Measurements from ENCODE around the gene CNOT2.

The CNOT2 gene

DNA sequence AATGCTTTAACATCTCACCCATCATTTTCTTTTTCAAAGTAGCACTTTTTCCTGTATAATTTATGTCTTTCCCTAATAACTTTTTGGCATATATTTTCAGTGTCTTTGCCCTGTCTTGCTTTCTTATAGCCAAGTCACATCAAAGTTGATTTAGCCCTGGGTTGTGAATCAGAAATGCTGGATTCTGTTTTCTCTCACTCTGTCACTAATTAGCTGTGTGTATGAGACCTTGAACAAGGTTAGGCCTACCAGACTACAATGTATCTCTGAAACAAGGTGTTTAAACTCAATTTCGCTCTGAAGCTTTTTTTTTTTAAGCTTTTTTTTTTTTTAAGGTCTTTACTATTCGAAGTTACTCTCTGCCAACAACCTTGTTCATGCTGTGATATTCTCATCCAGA is 25.7 kb downstream of the CNOT2 start:
- H3K4me3 ChIP-seq (ENCODE audit: extremely low read depth, insufficient read depth, low read length, poor library complexity, severe bottlenecking): no peak overlapping the region
- no peak overlapping the region for H3K27ac ChIP-seq (ENCODE audit: low read depth, low read length, severe bottlenecking)
- H3K36me3 ChIP-seq (ENCODE audit: control insufficient read depth, insufficient read depth, low read length): peaks cover 21% of the 10 kb centered on the region
- WGBS, 2 experiments (ENCODE audit: insufficient coverage in 2 of 2): 80% methylated on average over 1 of the region's 2 CpGs; no CpG with 5 or more reads in 1 of the 2 experiments
- peaks cover 5% of the 10 kb centered on the region for H3K4me1 ChIP-seq (ENCODE audit: control insufficient read depth, insufficient read depth, low read length, poor library complexity, severe bottlenecking)
- H3K9me3 ChIP-seq (ENCODE audit: control insufficient read depth, low read length): no peaks in the 10 kb centered on the region

DNA sequence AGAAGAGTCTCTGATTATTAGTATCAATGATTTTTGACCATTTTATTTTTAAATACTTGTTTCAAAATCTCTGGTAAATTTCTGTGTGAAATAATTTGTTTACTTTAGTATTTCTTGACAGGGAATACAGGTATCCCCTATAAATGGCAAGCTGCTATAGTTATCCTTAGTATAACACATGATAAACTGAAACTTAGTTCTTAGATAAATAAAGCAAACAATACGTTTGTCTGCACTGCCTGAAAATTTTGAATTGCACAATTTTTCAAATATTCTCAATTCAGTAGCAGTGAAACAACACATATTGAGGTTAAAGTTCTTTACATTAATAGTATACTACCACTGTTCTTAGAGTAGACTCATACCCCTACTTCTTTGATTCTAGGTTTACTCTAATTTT is 26.9 kb downstream of the CNOT2 start:
- Histone ChIP-seq H3K4me1 (ENCODE audit: control insufficient read depth, insufficient read depth, low read length, poor library complexity, severe bottlenecking) (no peaks in the 10 kb centered on the region), H3K27ac (ENCODE audit: low read depth, low read length, severe bottlenecking) (no peak overlapping the region), H3K36me3 (ENCODE audit: control insufficient read depth, insufficient read depth, low read length) (peaks cover 24% of the 10 kb centered on the region), H3K4me3 (ENCODE audit: extremely low read depth, insufficient read depth, low read length, poor library complexity, severe bottlenecking) (no peak overlapping the region), H3K9me3 (ENCODE audit: control insufficient read depth, low read length) (no peaks in the 10 kb centered on the region)
- WGBS, 2 experiments (ENCODE audit: insufficient coverage in 2 of 2): no CpG with 5 or more reads among the region's 1 CpG

DNA sequence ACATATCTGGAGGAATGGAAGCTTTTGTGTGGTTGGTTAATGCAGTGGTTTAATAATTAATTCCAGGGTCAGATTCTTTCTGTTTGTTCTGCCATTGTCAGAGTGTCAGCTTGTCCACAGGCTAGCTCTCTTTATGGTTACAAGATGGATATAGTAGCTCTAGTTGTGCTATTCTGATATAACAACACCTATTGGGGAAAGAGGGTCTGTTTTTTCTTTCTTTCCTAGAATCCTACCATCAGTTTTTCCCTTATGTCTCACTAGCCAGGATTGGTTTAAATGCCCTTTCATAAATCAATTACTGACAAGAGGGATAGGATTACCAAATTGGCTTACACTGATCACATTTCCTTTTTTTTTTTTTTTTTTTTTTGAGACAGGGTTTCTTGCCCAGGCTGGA is 27.8 kb downstream of the CNOT2 start:
- no peak overlapping the region for H3K27ac ChIP-seq (ENCODE audit: low read depth, low read length, severe bottlenecking)
- no peaks in the 10 kb centered on the region for H3K4me1 ChIP-seq (ENCODE audit: control insufficient read depth, insufficient read depth, low read length, poor library complexity, severe bottlenecking)
- no peaks in the 10 kb centered on the region for H3K9me3 ChIP-seq (ENCODE audit: control insufficient read depth, low read length)
- H3K36me3 ChIP-seq (ENCODE audit: control insufficient read depth, insufficient read depth, low read length): peaks cover 23% of the 10 kb centered on the region
- H3K4me3 ChIP-seq (ENCODE audit: extremely low read depth, insufficient read depth, low read length, poor library complexity, severe bottlenecking): no peak overlapping the region

DNA sequence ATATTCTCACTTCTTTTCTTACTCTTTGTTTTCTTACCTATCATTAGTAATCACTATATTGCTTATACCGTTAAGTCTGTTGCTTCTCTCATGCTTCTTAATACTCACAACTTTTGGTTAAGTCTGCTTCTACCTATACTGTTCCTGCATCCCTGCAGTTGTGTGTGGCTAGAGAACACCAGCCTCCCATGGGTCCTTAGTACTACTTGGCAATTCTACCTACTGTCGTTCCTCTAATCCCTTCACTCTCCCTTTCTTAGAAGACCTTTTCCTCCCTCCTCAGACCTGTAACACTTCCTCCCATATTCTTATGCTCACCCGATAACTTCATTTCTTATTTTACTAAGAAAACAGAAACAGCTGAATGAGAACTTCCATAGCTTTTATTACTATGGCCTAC is 29.3 kb downstream of the CNOT2 start:
- 89 to 96% methylated on average over 2 of the region's 3 CpGs for WGBS, 2 experiments (ENCODE audit: insufficient coverage in 2 of 2)
- Histone ChIP-seq H3K4me3 (ENCODE audit: extremely low read depth, insufficient read depth, low read length, poor library complexity, severe bottlenecking) (no peak overlapping the region), H3K4me1 (ENCODE audit: control insufficient read depth, insufficient read depth, low read length, poor library complexity, severe bottlenecking) (no peaks in the 10 kb centered on the region), H3K27ac (ENCODE audit: low read depth, low read length, severe bottlenecking) (no peak overlapping the region), H3K9me3 (ENCODE audit: control insufficient read depth, low read length) (no peaks in the 10 kb centered on the region), H3K36me3 (ENCODE audit: control insufficient read depth, insufficient read depth, low read length) (peaks cover 21% of the 10 kb centered on the region)

DNA sequence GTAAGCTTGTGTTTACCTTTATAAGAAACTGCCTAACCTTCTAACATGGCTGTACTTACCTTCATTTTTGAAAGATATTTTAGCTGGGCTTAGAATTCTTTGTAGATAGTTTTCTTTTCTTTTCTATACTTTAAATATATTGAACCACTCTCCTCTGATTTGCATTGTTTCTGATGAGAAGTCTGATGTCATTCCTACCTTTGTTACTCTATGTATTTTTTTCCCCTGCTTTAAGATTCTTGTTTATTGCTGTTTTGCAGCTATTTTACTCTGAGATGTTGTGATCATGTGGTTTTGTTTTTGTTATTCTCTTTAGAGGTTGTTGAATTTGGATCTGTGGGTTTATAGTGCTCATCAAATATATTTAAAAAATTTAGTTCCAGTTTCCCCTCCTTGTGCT is 31.8 kb downstream of the CNOT2 start:
- Histone ChIP-seq H3K4me1 (ENCODE audit: control insufficient read depth, insufficient read depth, low read length, poor library complexity, severe bottlenecking) (no peaks in the 10 kb centered on the region), H3K4me3 (ENCODE audit: extremely low read depth, insufficient read depth, low read length, poor library complexity, severe bottlenecking) (no peak overlapping the region), H3K27ac (ENCODE audit: low read depth, low read length, severe bottlenecking) (no peak overlapping the region), H3K36me3 (ENCODE audit: control insufficient read depth, insufficient read depth, low read length) (peaks cover 28% of the 10 kb centered on the region), H3K9me3 (ENCODE audit: control insufficient read depth, low read length) (no peaks in the 10 kb centered on the region)

DNA sequence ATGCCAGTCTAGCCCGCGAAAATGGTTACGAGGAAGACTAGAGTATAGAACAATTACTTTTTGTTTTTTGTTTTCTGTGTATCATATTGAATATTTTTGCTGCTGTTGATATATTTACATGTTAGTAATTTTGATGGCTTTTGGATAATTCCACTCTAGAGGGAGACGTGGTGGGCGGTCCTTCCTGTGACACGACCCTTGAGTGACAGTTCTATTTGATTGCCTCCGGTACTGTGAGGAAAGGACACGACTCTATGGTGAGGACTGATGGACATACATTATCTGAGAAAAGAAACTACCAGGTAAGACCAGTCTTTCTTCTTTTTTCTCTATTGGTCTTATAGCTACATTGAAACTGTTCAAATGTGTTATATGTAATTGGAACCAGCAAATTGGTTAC is 34.7 kb downstream of the CNOT2 start:
- Histone ChIP-seq H3K36me3 (ENCODE audit: control insufficient read depth, insufficient read depth, low read length) (peaks cover 29% of the 10 kb centered on the region), H3K9me3 (ENCODE audit: control insufficient read depth, low read length) (no peaks in the 10 kb centered on the region), H3K27ac (ENCODE audit: low read depth, low read length, severe bottlenecking) (no peak overlapping the region), H3K4me1 (ENCODE audit: control insufficient read depth, insufficient read depth, low read length, poor library complexity, severe bottlenecking) (no peaks in the 10 kb centered on the region), H3K4me3 (ENCODE audit: extremely low read depth, insufficient read depth, low read length, poor library complexity, severe bottlenecking) (no peak overlapping the region)
- 99 to 100% methylated on average over 4 to 7 of the region's 8 CpGs for WGBS, 2 experiments (ENCODE audit: insufficient coverage in 2 of 2)

DNA sequence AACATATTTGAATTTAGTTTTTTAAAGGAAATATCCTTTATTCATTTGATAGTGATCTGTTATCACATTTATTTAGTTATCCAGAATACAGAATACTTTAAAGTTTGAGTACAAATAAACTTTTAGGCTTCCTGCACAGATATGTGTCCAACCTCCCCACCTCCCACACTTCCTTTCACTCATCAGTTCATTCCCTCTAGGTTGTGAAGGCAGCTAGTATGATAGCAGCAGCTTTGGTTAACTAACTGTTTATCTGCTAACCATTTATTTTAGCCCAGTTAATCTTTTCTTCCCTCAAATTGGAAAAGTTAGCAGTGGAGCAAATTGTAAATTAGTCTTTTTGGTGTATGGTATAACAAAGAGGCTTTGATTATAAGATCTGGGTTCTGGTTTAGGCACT is 35.7 kb downstream of the CNOT2 start:
- Histone ChIP-seq H3K4me1 (ENCODE audit: control insufficient read depth, insufficient read depth, low read length, poor library complexity, severe bottlenecking) (no peaks in the 10 kb centered on the region), H3K27ac (ENCODE audit: low read depth, low read length, severe bottlenecking) (no peak overlapping the region), H3K9me3 (ENCODE audit: control insufficient read depth, low read length) (no peaks in the 10 kb centered on the region)

DNA sequence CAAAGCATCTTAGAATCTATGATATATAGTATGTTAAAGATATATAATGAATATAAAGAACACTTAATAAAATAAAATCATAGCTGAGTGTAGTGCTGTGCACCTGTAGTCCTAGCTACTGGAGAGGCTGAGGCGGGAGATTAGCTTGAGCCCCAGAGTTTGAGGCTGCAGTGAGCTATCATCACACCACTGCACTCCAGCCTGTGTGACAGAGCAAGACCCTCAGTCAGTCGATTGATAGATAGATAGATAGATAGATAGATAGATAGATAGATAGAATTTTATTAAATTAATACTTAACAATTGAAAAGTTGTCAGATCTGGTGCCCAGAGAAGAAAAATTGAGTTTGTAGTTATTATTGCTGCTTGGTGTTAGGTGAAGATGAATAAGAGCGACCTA is 40.0 kb downstream of the CNOT2 start:
- 86 to 100% methylated on average over 1 of the region's 3 CpGs for WGBS, 2 experiments (ENCODE audit: insufficient coverage in 2 of 2)
- H3K4me1 ChIP-seq (ENCODE audit: control insufficient read depth, insufficient read depth, low read length, poor library complexity, severe bottlenecking): no peaks in the 10 kb centered on the region
- H3K36me3 ChIP-seq (ENCODE audit: control insufficient read depth, insufficient read depth, low read length): peaks cover 48% of the 10 kb centered on the region
- no peak overlapping the region for H3K27ac ChIP-seq (ENCODE audit: low read depth, low read length, severe bottlenecking)
- no peaks in the 10 kb centered on the region for H3K9me3 ChIP-seq (ENCODE audit: control insufficient read depth, low read length)
- no peak overlapping the region for H3K4me3 ChIP-seq (ENCODE audit: extremely low read depth, insufficient read depth, low read length, poor library complexity, severe bottlenecking)

More for the DNA sequence above, 35.7 kb downstream of the CNOT2 start:
- H3K4me3 ChIP-seq (ENCODE audit: extremely low read depth, insufficient read depth, low read length, poor library complexity, severe bottlenecking): no peak overlapping the region
- H3K36me3 ChIP-seq (ENCODE audit: control insufficient read depth, insufficient read depth, low read length): peaks cover 27% of the 10 kb centered on the region

DNA sequence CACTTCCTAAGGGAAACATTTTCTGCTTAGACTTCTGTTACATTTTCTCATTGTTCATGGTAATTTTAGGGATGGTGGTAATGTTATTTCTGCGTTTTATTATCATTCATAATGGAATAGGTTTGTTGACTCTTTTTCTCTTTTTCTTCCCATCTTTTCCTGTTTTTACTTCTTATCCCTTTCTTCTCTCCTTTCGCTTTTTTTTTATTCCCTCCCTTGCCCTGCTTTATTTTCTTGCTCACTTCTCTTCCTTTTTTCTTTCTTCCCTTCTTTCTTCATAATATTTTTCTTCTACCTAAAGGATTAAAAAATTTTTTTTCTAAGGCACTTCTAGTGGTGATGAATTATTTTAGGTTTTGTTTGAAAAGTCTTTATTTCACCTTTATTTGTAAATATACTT is 45.6 kb downstream of the CNOT2 start:
- H3K4me3 ChIP-seq (ENCODE audit: extremely low read depth, insufficient read depth, low read length, poor library complexity, severe bottlenecking): no peak overlapping the region
- H3K36me3 ChIP-seq (ENCODE audit: control insufficient read depth, insufficient read depth, low read length): peaks cover 38% of the 10 kb centered on the region
- 90% methylated on average over 1 of the region's 2 CpGs; no CpG with 5 or more reads in 1 of the 2 experiments for WGBS, 2 experiments (ENCODE audit: insufficient coverage in 2 of 2)
- H3K9me3 ChIP-seq (ENCODE audit: control insufficient read depth, low read length): no peaks in the 10 kb centered on the region
- no peak overlapping the region for H3K27ac ChIP-seq (ENCODE audit: low read depth, low read length, severe bottlenecking)
- no peaks in the 10 kb centered on the region for H3K4me1 ChIP-seq (ENCODE audit: control insufficient read depth, insufficient read depth, low read length, poor library complexity, severe bottlenecking)

DNA sequence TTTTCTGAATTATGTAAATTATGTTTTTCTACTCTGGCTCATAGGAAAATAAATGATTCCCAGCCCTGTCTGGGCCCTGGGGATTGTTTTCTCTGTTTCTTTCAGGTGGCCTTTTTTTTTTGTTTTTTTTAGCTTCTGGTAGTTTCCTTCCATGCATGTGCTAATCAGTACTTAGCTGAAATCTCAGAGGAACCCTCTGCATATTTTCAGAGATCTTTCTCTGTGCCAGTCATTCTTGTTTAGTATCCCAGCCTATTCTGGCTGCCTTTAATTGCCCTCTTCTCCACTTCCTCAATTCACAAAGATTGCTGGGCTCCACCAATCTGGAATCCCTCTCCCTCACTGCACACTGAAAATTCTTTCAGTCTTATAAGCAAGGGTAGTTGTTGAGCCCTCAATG is 46.9 kb downstream of the CNOT2 start:
- H3K36me3 ChIP-seq (ENCODE audit: control insufficient read depth, insufficient read depth, low read length): peaks cover 30% of the 10 kb centered on the region
- H3K27ac ChIP-seq (ENCODE audit: low read depth, low read length, severe bottlenecking): peak overlapping the region; percentile 12
- no peaks in the 10 kb centered on the region for H3K4me1 ChIP-seq (ENCODE audit: control insufficient read depth, insufficient read depth, low read length, poor library complexity, severe bottlenecking)

DNA sequence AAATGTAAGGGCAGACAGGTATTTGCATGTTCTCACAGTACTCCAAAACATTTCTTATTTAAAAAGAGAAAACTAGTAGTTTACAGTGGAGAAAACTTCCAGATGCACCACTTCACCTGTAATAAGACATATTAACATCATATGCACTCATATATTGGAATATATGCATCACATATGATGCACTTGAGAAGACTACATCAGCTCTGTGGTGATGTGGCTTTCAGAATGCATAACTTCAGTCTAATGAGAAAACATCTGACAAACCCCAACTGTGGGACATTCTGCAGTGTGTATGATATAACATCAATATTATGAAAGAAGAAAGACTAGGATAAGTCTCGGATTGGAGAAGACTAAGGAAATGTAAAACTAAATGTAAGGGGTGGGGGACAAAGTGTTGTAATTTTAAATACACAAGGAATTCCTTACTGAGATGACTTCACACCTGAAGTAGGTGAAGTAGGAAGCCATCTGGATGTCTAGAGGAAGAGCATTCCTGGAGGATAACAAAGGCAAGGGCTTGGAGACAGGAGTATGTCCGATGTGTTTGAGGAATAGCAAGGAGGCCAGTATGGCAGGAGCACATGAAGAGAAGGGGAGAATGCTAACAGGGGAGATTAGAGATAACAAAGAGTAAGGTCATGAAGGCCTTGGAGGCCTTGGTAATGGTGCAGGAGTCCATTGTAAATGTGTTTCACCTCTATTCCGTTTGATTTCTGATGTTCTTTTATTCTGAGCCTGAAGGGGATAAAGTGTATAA is 49.0 kb downstream of the CNOT2 start:
- H3K4me1 ChIP-seq (ENCODE audit: control insufficient read depth, insufficient read depth, low read length, poor library complexity, severe bottlenecking): no peaks in the 10 kb centered on the region
- 93 to 100% methylated on average over 1 of the region's 3 CpGs for WGBS, 2 experiments (ENCODE audit: insufficient coverage in 2 of 2)
- H3K36me3 ChIP-seq (ENCODE audit: control insufficient read depth, insufficient read depth, low read length): peaks cover 25% of the 10 kb centered on the region
- no peak overlapping the region for H3K4me3 ChIP-seq (ENCODE audit: extremely low read depth, insufficient read depth, low read length, poor library complexity, severe bottlenecking)
- H3K27ac ChIP-seq (ENCODE audit: low read depth, low read length, severe bottlenecking): no peak overlapping the region
- H3K9me3 ChIP-seq (ENCODE audit: control insufficient read depth, low read length): no peaks in the 10 kb centered on the region

More for the DNA sequence above, 46.9 kb downstream of the CNOT2 start:
- no peaks in the 10 kb centered on the region for H3K9me3 ChIP-seq (ENCODE audit: control insufficient read depth, low read length)
- H3K4me3 ChIP-seq (ENCODE audit: extremely low read depth, insufficient read depth, low read length, poor library complexity, severe bottlenecking): no peak overlapping the region

Data from mesodermal cell (in vitro differentiated cells).